ENCODE results near the gene SLAMF7. TPM values are rescaled to one million over a fixed set of nuclear protein-coding genes. Genes with fewer than 3 reads are reported as not detected.

Gene SLAMF7
- total RNA-seq, 1 donor from 2014 or later, result 0.56 TPM

DNA sequence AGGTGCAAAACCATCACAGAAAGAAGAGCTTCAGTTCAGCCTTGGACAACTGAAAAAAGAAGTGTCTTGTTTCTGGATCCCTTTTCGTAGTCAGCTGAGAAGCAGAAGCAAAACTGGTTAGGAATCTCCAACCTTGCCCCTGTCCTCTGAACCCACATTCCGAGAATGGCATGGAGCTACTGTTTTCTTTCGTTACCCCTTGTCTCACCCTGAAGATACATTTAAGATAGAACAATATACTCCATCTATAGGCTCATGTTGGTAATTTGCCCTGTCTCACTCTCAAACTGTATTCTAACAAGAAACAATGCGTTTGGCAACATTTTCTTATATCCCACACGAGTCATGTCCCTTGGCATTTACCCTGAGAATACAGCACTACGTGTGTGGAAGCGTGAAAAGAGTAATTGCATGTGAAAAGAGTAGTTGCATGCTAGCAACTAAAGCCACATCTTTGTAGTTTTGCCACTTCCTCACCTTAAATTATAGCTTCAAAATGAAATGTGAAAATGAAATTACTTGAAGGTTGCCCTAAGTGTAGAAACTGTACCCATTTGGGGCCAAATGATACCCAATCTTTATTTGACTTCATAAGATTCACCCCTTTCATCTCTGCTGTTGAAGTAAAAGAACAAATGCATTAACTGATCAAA is 5.3 kb downstream of the SLAMF7 start:
- no peak for DNase-seq (ENCODE audit: low spot score)
- no peak overlapping the region for H3K27ac Mint-ChIP-seq (ENCODE audit: unreplicated experiment)
- no peak overlapping the region for H3K4me3 Mint-ChIP-seq (ENCODE audit: unreplicated experiment)
- no peaks in the 10 kb centered on the region for H3K9me3 Mint-ChIP-seq (ENCODE audit: unreplicated experiment)
- TF ChIP-seq, protein P1, sequence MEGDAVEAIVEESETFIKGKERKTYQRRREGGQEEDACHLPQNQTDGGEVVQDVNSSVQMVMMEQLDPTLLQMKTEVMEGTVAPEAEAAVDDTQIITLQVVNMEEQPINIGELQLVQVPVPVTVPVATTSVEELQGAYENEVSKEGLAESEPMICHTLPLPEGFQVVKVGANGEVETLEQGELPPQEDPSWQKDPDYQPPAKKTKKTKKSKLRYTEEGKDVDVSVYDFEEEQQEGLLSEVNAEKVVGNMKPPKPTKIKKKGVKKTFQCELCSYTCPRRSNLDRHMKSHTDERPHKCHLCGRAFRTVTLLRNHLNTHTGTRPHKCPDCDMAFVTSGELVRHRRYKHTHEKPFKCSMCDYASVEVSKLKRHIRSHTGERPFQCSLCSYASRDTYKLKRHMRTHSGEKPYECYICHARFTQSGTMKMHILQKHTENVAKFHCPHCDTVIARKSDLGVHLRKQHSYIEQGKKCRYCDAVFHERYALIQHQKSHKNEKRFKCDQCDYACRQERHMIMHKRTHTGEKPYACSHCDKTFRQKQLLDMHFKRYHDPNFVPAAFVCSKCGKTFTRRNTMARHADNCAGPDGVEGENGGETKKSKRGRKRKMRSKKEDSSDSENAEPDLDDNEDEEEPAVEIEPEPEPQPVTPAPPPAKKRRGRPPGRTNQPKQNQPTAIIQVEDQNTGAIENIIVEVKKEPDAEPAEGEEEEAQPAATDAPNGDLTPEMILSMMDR (IDR thresholded peaks at IDR 0.05; ENCODE audit: unreplicated experiment), result no peak
- no peaks in the 10 kb centered on the region for H3K27me3 Mint-ChIP-seq (ENCODE audit: unreplicated experiment)
- H3K36me3 Mint-ChIP-seq (ENCODE audit: low read depth, unreplicated experiment), result no peaks in the 10 kb centered on the region
- peaks cover 20% of the 10 kb centered on the region for H3K4me1 Mint-ChIP-seq (ENCODE audit: unreplicated experiment)

DNA sequence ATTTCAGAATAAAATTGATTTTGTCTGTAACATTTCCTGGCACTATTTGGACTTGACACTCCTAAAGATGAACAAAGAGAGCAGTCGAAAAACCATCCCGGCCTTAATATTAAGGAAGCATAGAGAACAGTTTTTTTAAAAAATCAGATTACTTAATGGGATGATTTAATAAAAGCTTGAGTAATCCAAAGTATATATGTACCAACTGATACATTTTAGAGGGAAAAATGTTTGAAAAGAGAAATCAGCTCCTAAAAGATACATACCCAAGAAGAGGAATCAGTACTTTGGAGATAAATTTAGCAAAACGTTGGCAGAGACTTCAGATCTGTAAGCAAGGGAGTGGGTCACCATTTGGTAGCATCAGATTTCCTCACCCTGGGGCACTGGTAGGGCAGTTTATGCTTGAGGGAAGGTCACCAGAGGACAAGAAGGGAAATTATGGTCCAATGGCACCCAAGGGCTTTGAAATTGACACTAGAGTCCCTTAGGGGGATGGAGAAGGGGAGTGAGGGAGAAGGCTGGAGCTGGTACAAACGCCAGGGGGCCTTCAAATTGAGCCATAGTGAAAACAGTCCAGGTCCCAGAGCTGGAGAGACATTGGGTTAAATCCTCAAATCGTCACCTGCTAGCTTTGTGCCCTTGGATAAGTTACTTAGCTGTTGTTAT is 5.9 kb downstream of the SLAMF7 start:
- Mint-ChIP-seq H3K27ac (ENCODE audit: unreplicated experiment) (no peak overlapping the region), H3K36me3 (ENCODE audit: low read depth, unreplicated experiment) (no peaks in the 10 kb centered on the region), H3K4me1 (ENCODE audit: unreplicated experiment) (peaks cover 20% of the 10 kb centered on the region), H3K27me3 (ENCODE audit: unreplicated experiment) (no peaks in the 10 kb centered on the region), H3K4me3 (ENCODE audit: unreplicated experiment) (no peak overlapping the region), H3K9me3 (ENCODE audit: unreplicated experiment) (no peaks in the 10 kb centered on the region)
- TF ChIP-seq, protein P1 (IDR thresholded peaks at IDR 0.05; ENCODE audit: unreplicated experiment), result no peak
- no peak for DNase-seq (ENCODE audit: low spot score)

DNA sequence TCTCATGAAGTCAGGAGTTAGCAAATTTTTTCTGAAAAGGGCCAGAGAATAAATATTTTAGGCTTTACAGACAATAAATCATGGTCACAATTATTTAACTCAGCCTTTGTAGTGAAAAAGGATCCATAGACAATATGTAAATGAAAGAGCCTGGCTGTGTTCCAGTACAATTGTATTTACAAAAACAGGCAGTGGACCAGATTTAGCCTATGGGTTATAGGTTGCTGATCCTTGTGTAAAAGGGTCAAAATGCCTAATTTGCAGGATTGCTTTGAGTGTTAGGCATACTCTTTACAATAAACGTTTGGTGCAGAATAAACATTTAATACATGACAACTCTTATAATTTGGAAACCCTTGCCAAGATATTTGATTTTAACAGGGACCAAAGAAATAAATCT is 6.5 kb downstream of the SLAMF7 start:
- Mint-ChIP-seq H3K4me1 (ENCODE audit: unreplicated experiment) (peaks cover 20% of the 10 kb centered on the region), H3K9me3 (ENCODE audit: unreplicated experiment) (no peaks in the 10 kb centered on the region), H3K36me3 (ENCODE audit: low read depth, unreplicated experiment) (no peaks in the 10 kb centered on the region), H3K27ac (ENCODE audit: unreplicated experiment) (no peak overlapping the region), H3K27me3 (ENCODE audit: unreplicated experiment) (peaks cover 2% of the 10 kb centered on the region), H3K4me3 (ENCODE audit: unreplicated experiment) (no peak overlapping the region)
- TF ChIP-seq, protein P1 (IDR thresholded peaks at IDR 0.05; ENCODE audit: unreplicated experiment), result no peak
- DNase-seq (ENCODE audit: low spot score), result no peak

DNA sequence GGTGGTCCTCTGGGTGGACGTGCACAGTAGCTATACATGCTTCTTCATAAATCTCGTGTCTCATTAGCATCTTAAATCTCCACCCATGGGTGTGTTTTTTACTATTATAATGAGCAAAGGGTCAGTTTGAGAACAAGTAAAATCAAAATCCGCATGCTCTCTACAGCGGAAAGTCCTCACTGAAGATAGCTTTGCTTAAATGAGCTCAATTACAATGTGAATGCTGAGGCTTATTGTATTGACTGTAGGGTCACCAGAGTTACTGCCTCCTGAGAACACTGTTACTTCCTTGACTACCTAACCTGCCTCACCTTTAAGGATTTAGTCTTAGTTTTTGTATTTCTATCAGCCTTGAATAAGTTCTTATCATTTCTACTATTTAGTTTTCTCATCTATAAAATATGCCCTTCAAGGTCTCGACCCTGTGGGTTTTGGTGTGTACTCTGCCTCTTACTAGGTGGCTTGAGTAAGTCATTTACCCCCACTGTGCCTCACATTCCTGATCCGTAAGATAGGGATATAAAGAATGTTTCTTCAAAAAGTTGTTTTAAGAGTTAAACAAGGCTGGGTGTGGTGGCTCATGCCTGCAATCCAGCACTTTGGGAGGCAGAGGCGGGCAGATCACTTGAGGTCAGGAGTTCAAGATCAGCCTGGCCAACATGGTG is 7.9 kb downstream of the SLAMF7 start:
- H3K9me3 Mint-ChIP-seq (ENCODE audit: unreplicated experiment), result no peaks in the 10 kb centered on the region
- peaks cover 10% of the 10 kb centered on the region for H3K4me1 Mint-ChIP-seq (ENCODE audit: unreplicated experiment)
- H3K36me3 Mint-ChIP-seq (ENCODE audit: low read depth, unreplicated experiment), result no peaks in the 10 kb centered on the region
- H3K4me3 Mint-ChIP-seq (ENCODE audit: unreplicated experiment), result no peak overlapping the region
- no peak for DNase-seq (ENCODE audit: low spot score)
- H3K27ac Mint-ChIP-seq (ENCODE audit: unreplicated experiment), result no peak overlapping the region
- peaks cover 3% of the 10 kb centered on the region for H3K27me3 Mint-ChIP-seq (ENCODE audit: unreplicated experiment)
- TF ChIP-seq, protein P1 (IDR thresholded peaks at IDR 0.05; ENCODE audit: unreplicated experiment), result no peak

DNA sequence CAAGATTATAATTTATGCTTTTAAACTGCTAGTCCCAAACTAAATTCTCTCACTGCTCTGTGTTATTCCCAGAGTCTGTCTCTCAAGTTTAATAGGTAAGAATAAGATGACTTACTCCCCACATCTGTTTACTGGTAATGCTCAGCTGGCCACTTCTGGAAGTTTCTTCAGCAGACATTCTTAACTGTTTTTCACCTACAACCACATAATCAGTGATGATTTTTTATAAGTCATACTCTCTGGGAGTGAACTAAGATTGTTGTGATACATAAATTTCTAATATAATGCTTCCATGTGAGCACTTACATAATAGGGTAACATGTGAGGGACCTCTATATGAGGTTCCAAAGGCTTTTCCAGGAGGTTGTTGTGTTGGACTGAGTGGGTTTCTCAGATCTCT is 8.7 kb downstream of the SLAMF7 start:
- Mint-ChIP-seq H3K4me3 (ENCODE audit: unreplicated experiment) (no peak overlapping the region), H3K27me3 (ENCODE audit: unreplicated experiment) (peaks cover 3% of the 10 kb centered on the region), H3K9me3 (ENCODE audit: unreplicated experiment) (no peaks in the 10 kb centered on the region), H3K36me3 (ENCODE audit: low read depth, unreplicated experiment) (no peaks in the 10 kb centered on the region), H3K4me1 (ENCODE audit: unreplicated experiment) (peaks cover 3% of the 10 kb centered on the region), H3K27ac (ENCODE audit: unreplicated experiment) (no peak overlapping the region)
- TF ChIP-seq, protein P1 (IDR thresholded peaks at IDR 0.05; ENCODE audit: unreplicated experiment), result no peak
- DNase-seq (ENCODE audit: low spot score), result no peak

Data from endothelial cell (in vitro differentiated cells).